Measurements from ENCODE around the gene ASB6. TPM values are rescaled to one million over a fixed set of nuclear protein-coding genes. Genes with fewer than 3 reads are reported as not detected.

The ASB6 gene
- total RNA-seq, 1 experiment from 2014 or later = 17.4 TPM

GRCh38 chr9:129648092-129648763 lies 6.3 kb upstream of the ASB6 start:
- Mint-ChIP-seq H3K27me3 (ENCODE audit: insufficient read depth, unreplicated experiment) (no peaks in the 10 kb centered on the region), H3K27ac (ENCODE audit: unreplicated experiment) (no peak overlapping the region), H3K9me3 (ENCODE audit: unreplicated experiment) (no peaks in the 10 kb centered on the region), H3K36me3 (ENCODE audit: insufficient read depth, unreplicated experiment) (no peaks in the 10 kb centered on the region), H3K4me1 (ENCODE audit: low read depth, unreplicated experiment) (no peaks in the 10 kb centered on the region), H3K4me3 (ENCODE audit: unreplicated experiment) (no peak overlapping the region)
- no peak for TF ChIP-seq CTCF (IDR thresholded peaks at IDR 0.05; ENCODE audit: insufficient read depth in 1 of 2, low read depth in 1 of 2, low read length in 1 of 2, severe bottlenecking in 1 of 2, unreplicated experiment in 1 of 2)
- no TSS peak for BruUV-seq (replicated peaks)
- Histone ChIP-seq H3K36me3 (ENCODE audit: control insufficient read depth, insufficient read depth, low read length) (no peaks in the 10 kb centered on the region), H3K27me3 (replicated peaks; ENCODE audit: control insufficient read depth, insufficient read depth, low read length) (no peaks in the 10 kb centered on the region), H3K4me3 (ENCODE audit: low read depth, low read length) (no peak overlapping the region), H3K9me3 (no peaks in the 10 kb centered on the region), H3K4me1 (no peaks in the 10 kb centered on the region)
- intact Hi-C loops (cut with micrococcal nuclease; ENCODE audit: unreplicated experiment) = no loop called here
- POLR2A ChIA-PET = no interaction called here
- DNase-seq = no peak
- CTCF ChIA-PET = no interaction called here

GRCh38 chr9:129647635-129648034 lies 5.7 kb upstream of the ASB6 start:
- BruUV-seq (replicated peaks) = no TSS peak
- H3K36me3 ChIP-seq (ENCODE audit: control insufficient read depth, insufficient read depth, low read length) = no peaks in the 10 kb centered on the region
- no peaks in the 10 kb centered on the region for H3K36me3 Mint-ChIP-seq (ENCODE audit: insufficient read depth, unreplicated experiment)
- H3K9me3 ChIP-seq = no peaks in the 10 kb centered on the region
- no peak for DNase-seq
- H3K4me1 Mint-ChIP-seq (ENCODE audit: low read depth, unreplicated experiment) = no peaks in the 10 kb centered on the region
- H3K9me3 Mint-ChIP-seq (ENCODE audit: unreplicated experiment) = no peaks in the 10 kb centered on the region
- no peaks in the 10 kb centered on the region for H3K4me1 ChIP-seq
- H3K27me3 Mint-ChIP-seq (ENCODE audit: insufficient read depth, unreplicated experiment) = no peaks in the 10 kb centered on the region
- ChIA-PET POLR2A (no interaction called here), CTCF (no interaction called here)
- no peak for TF ChIP-seq CTCF (IDR thresholded peaks at IDR 0.05; ENCODE audit: insufficient read depth in 1 of 2, low read depth in 1 of 2, low read length in 1 of 2, severe bottlenecking in 1 of 2, unreplicated experiment in 1 of 2)
- no peak overlapping the region for H3K4me3 ChIP-seq (ENCODE audit: low read depth, low read length)
- H3K4me3 Mint-ChIP-seq (ENCODE audit: unreplicated experiment) = no peak overlapping the region
- intact Hi-C loops (cut with micrococcal nuclease; ENCODE audit: unreplicated experiment) = no loop called here
- no peaks in the 10 kb centered on the region for H3K27me3 ChIP-seq (replicated peaks; ENCODE audit: control insufficient read depth, insufficient read depth, low read length)
- no peak overlapping the region for H3K27ac Mint-ChIP-seq (ENCODE audit: unreplicated experiment)

- Mint-ChIP-seq H3K4me3 (ENCODE audit: unreplicated experiment) (no peak overlapping the region), H3K27me3 (ENCODE audit: insufficient read depth, unreplicated experiment) (no peaks in the 10 kb centered on the region), H3K27ac (ENCODE audit: unreplicated experiment) (no peak overlapping the region), H3K9me3 (ENCODE audit: unreplicated experiment) (no peaks in the 10 kb centered on the region), H3K4me1 (ENCODE audit: low read depth, unreplicated experiment) (no peaks in the 10 kb centered on the region), H3K36me3 (ENCODE audit: insufficient read depth, unreplicated experiment) (peaks cover 9% of the 10 kb centered on the region)
- no peak for TF ChIP-seq CTCF (IDR thresholded peaks at IDR 0.05; ENCODE audit: insufficient read depth in 1 of 2, low read depth in 1 of 2, low read length in 1 of 2, severe bottlenecking in 1 of 2, unreplicated experiment in 1 of 2)
- Histone ChIP-seq H3K9me3 (no peaks in the 10 kb centered on the region), H3K4me1 (no peaks in the 10 kb centered on the region), H3K4me3 (ENCODE audit: low read depth, low read length) (no peak overlapping the region), H3K36me3 (ENCODE audit: control insufficient read depth, insufficient read depth, low read length) (no peaks in the 10 kb centered on the region), H3K27me3 (replicated peaks; ENCODE audit: control insufficient read depth, insufficient read depth, low read length) (no peaks in the 10 kb centered on the region)
- intact Hi-C loops (cut with micrococcal nuclease; ENCODE audit: unreplicated experiment) = no loop called here
- BruUV-seq (replicated peaks) = no TSS peak
- no peak for DNase-seq
- ChIA-PET POLR2A (no interaction called here), CTCF (no interaction called here)
Measured at GRCh38 chr9:129646654-129647053, 4.7 kb upstream of the ASB6 start.

Measured in Caco-2 (cell line).